HG03064 (cell line): ENCODE data around the gene BACH1.

Experiments
- ATAC-seq: cut with Tn5 transposase; IDR thresholded peaks from one replicate; pipeline ENCODE4 v1.9.1; 2021; ENCODE audit warnings: low read depth; ENCODE audit not compliant: unreplicated experiment

Gene BACH1

DNA sequence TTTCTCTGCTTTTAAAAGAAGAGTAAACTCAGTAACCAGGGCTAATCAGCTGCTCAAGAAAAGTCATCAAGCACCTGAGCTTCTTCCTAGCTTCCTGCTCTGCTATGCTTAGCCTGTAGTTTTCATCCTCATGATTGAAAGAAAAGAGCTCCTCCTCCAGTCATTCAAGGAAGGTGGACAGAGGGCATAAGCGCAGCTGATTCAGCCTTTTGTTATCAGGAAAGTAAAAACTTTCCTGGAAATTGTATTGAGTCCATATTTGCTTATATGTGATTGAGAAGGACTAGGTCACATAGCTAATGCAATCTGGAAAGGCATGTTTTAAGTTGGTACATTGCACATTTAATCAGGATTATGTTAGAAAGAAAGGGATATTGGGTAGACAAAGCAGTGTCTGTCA lies 8.5 kb upstream of the BACH1 start:
- no peak for ATAC-seq

DNA sequence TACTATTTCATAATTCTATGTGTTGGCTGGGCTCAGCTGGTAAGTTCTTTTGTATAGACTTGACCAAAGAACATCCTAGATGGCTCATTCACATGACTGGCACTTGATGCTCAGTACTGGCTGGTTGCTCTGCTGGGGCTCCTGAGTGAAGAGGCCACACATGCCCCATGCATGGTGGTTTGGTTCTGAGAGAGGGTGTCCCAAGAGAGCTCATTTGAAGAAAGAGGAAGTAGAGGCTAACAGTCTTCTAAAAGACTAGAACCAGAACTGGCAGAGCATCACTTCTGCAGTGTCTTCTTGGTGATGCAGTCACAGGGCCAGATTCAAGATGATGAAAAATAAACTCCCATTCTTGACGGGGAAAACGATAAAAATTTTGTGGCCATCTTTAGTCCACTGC lies 5.2 kb upstream of the BACH1 start:
- peak; percentile 75 for ATAC-seq

DNA sequence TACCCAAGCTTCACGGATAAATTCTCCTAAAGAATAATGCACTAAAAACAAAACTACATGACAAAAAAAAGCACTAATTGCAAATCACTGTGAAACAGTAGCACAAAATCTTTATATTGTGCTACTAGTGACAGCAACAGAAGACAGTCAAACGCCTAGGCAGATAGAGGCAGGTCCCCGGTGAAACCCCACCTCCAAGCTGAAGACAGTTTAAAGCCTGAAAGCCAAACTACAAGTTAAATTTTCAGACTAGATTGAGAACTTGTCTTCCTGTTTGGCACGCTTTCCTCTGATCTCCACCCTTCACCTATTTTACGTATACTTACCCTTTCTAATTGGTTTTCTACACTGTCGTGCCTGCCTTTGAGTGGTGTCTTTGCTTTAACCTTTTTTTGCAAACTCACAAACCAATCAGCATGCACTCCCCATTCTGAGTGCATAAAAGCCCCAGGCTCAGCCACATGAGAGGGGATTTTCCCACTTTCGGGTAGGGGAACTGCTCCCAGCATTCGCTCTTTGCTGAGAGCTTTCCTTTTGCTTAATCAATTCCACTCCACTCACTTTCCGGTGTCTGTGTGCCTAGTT lies 3.6 kb upstream of the BACH1 start:
- ATAC-seq: no peak

DNA sequence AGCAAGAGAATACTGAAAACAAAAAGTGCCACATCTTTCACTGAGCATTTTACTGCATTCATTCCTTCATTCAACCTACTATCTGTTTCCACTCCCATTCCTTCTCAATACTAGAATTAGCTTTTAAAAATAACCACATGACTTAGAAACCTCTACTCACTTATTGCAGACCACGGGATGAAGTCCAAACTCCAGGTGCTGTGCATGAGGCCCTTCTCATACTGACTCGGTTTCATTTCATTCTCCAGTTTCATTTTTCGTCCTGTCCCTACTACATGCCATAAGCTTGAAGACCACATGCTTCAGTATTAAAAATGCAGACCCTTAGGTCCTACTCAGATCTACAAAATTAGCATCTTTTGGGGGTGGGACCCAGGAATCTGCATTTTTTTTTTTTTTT lies 2.3 kb upstream of the BACH1 start:
- ATAC-seq: no peak

DNA sequence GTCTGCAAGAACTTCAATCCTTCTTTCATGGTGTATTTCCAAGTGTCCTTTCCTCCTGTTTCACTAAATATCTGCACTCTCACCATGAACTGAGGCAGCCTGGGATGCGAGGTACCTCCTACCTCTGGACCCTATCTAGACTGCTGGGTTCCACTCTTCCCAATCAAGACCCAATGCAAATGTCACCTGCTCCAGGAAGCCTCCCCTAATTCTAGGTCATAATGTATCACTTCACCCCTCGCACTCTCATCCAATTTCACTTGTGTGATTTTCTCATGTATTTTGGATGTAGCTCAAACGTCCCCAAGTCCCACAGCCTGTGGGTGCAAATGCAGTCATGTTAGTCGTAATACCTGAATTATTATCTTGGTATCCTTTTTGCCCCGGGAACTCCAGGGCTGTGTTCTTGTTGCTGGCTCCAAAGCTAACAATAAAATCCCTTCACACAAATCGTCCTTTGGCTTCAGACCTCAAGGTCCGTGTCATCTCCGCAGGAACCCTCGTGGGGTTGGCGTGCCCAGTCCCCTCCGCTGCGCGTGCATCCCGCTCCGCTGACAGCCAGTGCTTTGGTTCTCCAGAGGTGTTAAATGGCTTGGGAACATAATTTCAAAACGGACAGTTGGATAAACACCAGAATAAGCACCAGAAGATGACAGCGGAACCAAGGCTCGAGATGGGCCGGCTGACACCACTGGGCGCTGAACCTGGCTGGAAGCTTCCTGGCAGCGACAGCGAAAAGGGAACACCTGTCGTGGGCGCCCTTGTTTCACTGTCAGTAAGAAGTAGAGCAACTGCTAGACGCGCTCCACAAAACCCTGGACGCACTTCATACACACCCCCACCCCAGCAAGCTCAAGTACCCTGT lies 1.0 kb upstream of the BACH1 start:
- ATAC-seq: no peak

DNA sequence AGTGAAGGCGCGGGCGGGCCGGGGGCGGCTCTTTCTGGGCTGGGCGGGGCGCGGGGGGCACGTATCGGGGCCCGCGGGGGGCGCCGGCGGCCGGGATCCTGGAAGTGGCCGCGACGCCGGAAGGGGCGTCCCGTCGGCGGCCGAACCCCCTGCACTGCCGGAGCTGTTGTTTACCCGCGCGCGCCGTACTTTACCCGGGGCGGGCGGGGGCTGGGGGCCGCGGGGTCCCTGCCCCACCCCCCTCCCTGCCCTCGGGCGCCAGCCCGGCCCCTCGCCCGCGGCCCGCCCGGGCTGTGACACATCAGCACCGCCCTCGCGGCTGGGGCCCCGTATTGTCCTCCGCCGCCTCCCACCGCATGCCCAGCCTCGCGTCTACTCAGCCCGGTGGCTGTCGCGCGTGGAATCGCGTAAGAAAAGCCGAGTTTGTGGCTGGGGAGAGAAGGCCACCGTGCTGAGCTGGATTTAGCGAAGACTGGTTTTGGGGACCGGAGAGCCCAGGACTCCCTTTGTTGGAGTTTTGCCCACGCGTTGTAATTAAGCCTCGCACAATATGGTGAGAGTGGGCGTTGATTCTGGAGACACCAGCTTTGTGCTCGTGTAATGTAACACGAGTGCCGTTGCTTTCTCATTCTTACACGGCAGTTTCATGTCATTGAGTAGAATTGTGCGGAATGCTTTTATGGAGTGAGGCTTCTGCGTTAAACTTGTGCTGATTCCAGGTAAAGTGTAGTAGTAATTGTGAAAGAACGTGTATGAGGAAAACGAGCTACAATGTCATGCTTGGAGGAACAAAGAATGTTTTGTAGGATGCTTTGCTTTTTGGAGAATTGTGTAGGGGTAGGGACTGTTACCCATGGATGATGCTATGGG lies 559 bp downstream of the BACH1 start:
- no peak for ATAC-seq

DNA sequence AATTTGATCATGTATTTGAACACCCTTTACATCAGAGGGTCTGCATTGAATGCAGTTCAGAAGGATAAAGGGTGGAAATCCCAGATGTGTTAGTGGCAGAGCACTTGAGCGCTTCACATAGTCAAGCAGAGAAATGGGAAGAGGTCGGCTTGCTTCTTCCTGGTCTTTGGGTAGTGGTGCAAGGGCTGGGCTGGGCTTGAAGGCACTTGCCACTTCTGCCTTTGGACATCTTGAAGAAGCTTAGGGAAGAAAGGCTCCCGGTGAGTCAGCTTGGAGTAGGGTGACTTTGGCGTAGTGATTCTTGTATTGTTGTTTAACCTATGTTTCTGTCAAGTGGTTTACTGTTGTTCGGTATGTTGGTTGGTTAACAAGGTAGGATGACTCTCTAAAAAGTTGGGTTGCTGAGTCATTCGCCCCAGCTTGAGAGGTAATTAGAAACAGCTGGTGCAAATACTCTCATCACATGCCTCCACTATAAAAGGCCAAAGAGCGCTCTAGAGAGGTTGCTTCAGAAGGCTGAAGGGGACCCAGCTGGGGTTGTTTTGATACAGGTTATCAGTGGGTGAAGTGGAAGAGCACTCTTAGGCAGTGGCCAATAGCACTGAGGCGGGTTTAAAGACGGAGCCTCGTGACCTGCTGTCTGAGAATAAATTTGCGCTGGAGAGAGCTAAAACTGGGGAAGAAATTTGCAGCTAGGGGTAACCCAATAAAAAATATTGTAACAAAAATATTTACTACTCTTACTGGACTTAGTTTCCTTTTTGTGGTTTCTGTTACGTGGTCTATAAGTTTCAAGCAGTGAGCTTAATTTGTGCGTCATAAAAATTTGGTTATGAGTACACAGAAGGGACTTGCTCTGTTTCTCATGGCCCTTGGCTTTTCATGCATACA lies 1.4 kb downstream of the BACH1 start:
- ATAC-seq: peak; percentile 63

DNA sequence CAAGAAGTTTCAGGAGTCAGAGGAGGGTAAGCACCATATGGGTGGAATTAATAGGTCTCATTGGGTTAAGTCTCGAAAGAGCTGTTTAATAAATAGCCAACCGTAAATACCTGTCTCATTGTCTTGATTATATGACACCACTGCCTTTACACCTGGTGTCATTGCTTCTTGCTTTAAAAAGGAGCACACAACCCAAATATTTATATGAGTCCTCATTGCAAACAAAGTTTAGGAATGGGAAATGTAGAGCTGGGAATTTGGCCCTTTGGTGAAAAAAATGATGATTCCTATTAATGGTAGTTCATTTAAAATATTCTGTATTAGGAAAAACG lies 2.1 kb downstream of the BACH1 start:
- no peak for ATAC-seq

DNA sequence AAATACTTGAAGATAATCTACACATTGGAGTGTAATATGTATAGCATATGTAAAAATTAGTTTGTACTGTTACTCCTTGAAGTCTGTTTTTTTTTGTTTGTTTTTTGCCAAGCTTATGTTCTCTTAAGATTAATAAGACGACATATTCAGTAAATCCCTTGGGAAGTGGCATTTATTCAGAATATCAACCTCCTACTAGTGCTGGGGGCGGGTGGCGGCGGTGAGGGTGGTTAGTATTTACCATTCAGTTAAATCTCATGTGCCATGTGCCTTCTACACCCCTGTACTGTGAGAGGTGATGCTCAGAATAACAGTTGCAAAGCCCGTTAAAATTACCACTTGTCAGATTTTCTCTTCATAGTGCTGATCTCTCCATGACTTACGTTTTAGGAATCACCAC lies 3.0 kb downstream of the BACH1 start:
- ATAC-seq: no peak

DNA sequence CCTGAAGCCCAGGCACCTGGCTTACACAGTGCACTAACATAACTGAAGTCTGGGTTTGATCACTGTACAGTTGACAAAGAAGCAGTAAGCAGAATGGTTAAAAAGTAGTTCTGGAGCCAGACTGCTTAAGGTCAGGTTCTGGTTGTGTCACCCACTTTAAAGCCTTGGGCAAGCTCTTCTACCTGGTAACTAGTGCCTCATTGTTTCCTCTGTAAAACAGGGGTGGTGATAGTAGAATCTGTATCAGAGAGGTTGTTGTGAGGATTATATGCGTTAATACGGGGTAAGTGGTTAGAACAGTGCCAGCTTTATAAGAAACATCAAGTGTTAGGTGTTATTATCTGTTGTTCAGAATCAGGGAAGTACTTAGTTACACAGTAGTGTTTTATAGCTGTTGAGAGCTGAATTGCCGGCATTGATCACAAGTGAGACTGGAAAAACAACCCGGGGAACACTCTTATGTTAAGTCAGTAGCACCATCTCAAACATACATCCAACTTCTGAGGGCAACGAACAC lies 3.7 kb downstream of the BACH1 start:
- no peak for ATAC-seq

DNA sequence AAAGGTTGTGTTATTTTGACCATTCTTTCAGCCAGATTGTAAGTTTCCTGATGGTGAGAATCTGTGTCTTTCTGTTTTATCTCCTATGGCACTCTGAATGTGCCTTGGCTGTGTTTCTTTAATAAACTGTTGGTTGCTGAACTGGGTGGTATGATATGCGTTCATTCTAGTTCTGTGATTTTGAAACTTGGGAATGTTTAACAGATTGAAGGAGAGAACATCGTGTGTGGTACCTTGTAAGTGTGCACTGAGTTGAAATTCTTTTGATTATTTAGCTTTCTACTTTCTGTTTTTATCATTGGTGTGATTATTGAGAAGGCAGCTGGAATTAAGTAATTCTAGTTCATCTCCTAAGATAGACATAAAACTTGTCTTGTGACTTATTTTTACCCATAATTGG lies 4.6 kb downstream of the BACH1 start:
- no peak for ATAC-seq

DNA sequence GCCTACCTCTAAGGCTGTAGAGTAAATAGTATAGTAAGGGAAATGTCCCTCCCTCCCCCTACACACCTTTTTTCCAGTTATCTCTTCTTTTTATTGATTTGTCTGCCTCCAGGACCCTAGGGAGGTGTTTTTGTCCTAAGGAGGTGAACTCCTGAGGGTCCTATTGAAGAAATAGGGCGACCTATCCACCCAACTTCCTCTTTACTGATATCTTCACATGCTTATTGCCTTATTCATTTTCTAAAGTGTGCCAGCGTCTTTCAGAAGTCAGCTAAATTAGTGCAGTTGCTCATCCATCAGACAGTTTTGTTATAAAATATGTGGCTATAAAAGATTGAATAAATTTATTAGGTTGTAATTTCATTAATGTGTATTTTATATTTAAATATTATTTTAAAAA lies 5.9 kb downstream of the BACH1 start:
- ATAC-seq: no peak

DNA sequence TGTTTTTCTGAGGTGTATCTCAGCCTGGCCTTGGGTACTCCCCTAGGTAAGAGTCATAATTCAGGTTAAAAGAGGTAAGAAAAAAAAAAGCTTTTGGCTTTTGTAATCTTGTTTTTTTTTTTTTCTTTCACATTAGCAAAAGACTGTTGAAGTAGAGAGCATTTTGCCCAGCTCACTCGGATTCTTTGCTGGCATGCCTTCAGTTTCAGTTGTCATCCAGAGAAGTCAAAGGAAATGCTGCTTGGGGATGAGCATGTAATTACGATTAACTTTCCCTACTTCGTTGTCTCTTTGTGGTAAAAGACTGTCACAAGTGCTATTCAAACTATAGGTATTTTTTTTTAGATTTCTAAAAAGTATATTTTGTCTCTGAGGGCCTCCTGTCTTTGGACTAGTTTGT lies 6.3 kb downstream of the BACH1 start:
- ATAC-seq: no peak

DNA sequence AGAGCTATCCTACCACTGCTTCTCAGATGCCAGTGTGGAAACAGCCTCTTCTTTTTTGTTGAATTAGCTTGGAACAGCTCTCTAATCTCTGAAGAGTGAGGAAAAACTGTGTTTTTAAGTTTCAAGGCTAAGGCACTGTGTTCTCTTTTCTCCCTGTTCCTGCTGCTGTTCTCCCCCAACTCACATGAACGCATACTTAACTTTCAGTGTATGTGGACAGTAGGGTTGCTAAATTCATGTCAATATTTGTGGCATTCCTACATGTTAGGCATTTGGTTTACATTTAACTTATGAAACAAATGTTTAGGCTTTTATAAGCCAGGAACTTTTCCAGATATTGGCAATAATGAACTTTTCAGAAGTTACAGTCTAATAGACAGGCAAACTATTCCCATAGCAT lies 6.8 kb downstream of the BACH1 start:
- no peak for ATAC-seq

DNA sequence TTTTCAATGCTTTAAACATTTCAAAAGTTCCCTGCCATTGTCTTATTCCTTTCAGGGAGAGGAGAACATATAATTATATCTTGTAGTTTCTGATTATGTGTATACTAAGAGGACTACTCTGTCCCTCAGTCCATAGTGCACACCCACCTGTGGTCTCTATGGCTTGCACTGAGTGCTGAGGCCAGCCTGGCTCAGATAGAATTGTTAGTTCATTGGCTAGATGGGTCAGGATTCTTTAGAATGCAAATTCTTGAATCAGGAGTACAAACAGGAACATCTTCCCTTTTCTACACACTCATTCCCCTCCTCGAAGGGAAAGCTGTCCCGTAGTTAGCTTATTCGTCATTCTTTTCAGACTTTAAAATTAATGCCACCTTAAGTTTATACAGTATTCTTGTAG lies 8.2 kb downstream of the BACH1 start:
- ATAC-seq: no peak

DNA sequence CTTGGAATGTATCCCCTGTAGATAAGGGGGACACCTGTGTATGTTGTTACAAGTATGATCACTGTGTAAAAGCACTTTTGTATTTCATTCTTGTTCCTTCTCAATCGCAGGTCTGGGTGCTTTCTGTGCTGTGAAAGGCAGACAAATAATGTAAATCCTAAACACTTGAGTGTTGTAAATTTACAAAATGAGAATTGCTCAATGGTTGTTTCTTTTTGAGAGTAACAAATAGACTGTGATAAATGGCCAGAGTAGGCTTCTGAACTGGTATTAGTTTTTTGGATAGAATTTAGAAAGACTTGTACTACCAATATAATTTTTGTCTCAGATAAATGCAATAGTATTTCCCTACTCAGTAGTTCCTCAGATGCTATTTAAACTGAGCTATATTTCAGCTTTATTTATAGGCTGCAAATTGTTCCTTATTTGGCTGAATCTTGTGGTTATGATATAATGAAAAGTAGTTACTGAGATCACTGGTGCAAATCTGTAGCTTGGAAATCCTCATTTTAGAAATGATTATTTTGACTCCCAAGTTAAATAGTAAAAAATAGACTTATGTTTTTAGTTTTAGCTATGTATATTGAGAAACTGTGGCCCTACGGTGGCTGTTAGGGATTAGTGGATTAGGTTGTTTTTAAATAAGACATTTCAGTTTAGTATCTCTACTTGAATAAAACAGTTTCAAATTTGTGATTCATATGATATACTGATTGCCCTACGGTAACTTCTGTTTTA lies 9.2 kb downstream of the BACH1 start:
- no peak for ATAC-seq

DNA sequence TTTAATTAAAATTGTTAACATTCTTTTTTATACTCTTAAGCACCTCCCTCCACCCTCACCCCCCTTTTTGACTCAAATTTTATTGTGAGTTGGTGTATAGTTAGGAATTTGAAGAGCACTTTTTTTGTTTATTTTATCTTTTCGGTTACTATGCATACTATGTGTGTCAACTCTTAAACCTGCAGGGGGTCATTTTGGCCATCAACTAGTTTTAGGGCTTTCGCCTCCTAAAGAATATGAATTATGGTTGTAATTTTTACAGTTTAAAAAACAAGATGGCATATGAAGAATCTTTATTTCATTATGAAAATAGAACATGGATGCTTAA lies 9.7 kb downstream of the BACH1 start:
- no peak for ATAC-seq

DNA sequence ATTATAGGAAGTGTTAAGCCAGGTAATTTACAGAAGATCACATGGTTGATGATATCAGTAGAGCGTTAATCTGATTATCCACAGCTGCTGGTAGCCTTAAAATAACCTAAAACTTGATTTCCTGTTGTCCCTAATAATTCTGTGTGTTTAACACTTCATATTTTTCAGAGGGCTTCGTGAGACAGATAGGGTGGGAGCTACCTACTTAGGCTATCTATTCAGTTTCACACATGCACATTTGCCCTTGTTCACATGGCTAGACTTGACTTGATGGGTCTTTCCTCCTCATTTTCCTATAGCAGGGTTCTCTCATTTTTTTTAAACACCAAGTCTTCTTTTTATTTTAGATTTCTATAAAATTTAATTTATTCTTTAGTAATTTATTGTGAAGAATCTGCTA lies 11.0 kb downstream of the BACH1 start:
- no peak for ATAC-seq

DNA sequence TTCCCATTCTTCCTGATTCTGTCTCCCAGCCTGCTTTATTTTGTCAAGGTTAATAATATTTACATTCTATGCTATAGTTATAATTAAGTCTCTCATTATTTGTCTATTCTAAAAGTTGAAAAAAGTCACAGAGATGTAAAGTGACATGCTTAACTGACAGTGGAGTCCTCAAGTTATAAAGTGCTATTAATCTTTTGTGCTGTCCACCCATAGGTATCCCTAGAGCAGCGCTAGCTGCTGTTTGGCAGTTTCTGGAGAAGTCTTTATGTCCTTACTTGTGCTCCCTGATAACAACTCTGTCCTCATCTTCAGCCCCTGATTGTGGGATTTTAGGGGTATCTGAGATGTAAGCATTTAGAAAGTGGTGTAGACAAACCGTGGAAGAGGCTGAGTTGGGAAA lies 13.1 kb downstream of the BACH1 start:
- ATAC-seq: no peak

DNA sequence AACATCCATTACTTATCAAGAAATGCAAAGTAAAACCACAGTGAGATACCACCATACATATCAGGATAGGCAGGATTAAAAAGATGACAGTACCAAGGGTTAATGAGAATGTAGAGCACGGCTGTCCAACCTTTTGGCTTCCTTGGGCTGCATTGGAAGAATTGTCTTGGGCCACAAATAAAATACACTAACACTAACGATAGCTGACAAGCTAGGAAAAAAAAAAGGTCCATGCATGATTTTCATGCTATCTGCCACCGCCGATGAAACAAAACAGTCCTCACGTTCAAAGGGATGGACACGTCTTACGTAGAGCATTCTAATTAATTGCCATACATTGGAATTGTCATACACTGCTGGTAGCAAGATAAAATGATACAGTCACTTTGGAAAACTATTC lies 14.3 kb downstream of the BACH1 start:
- ATAC-seq: no peak
